GM19043 (cell line): ENCODE measurements around the gene STAMBP.
"Not testable (repeated sequence)": the region's sequence is repeated elsewhere in the genome, so short reads cannot be mapped to it uniquely, and the experiment has no call there.

Experiments used
- ATAC-seq: cut with Tn5 transposase; IDR thresholded peaks from one replicate; pipeline ENCODE4 v1.9.1; 2021; ENCODE audit warnings: low read depth; ENCODE audit not compliant: unreplicated experiment

The STAMBP gene

GRCh38 chr2:73903949-73904613, 75.3 kb downstream of the STAMBP start:
- ATAC-seq, result not testable (repeated sequence)

DNA sequence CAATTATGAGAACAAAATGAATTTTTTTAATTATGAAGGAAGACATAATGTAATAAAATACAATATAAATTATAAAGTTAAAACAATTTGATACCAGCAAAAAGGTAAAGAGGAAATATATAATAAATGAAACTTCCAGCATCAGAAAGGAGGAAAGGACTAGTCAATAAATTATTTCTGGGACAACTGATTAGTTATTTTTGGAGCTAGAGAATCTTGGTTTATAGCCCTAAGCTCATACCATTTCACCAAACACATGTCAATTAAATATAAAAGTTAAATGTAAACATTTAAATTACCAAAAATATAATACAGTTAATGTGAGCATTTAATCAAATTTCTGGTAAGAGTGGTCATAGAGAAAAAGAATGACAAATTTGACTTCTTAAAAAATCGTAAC, 76.2 kb downstream of the STAMBP start:
- no peak for ATAC-seq

GRCh38 chr2:73906847-73907505, 78.2 kb downstream of the STAMBP start:
- ATAC-seq, result no peak

DNA sequence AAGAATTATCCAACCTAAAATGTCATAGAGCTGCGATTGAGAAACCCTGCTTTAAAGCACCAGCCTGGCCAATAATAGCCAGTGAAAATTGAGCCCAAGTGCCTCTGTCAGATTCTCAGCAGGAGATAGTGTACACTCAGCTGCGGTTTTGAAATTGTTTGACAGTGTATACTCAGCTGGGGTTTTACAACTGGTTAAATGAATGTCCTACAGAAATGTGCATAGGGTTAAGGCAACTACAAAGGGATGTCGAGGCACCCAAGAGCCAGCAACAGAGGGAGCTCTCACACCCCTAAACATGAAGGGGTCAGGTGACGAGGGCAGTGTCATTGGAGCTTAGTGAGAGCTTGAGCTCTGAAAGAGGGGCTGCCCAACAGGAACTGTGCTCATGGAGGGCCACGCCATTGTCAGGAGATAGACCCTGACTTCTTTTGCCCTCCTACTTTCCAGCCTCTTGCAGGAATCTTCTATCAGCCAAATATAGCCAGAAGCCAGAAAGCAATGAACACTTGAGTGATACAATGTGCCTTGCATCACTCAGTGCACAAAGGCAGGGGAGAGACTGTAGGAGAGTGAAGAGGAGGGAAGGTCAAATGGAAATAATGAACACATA, 79.2 kb downstream of the STAMBP start:
- no peak for ATAC-seq

DNA sequence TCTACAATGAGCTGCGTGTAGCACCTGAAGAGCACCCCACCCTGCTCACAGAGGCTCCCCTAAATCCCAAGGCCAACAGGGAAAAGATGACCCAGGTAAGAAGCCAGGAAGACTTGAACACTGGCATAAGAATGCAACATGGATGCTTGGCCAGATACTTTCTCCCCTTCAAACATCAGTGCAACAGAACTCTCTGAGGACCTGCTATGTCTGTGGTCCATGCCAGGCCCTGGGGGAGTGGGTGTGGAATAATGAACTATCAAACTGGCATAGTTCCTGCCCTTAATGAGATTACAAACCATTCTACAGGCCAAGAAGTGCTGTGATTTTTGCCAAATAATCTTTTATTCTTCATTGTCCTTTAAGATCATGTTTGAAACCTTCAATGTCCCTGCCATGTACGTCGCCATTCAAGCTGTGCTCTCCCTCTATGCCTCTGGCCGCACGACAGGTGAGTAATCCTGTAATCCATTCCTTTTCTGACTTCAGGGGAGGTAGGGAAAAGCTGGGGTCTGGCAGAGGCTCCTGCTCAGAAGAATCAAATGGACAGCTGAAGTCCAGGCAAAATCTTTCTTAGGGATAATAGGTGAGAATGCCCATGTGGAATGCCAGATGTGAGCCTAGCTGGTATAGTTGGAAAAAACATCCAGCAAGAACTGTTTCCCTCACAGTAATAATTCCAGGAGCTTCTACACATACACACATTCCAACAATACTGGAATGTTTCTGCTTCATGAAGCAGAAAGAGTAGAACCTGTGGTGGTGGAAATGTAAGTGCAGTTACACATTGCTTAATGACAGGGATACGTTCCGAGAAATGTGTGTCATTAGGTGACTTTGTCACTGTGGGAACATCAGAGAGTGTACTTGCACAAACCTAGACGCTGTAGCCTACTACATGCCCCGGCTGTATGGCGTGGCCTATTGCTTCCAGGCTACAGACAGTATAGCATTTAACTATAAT, 80.2 kb downstream of the STAMBP start:
- no peak for ATAC-seq

GRCh38 chr2:73910873-73911547, 82.2 kb downstream of the STAMBP start:
- no peak for ATAC-seq

- ATAC-seq, result no peak
These were observed 82.9 kb downstream of the STAMBP start for GRCh38 chr2:73911548-73912208.

DNA sequence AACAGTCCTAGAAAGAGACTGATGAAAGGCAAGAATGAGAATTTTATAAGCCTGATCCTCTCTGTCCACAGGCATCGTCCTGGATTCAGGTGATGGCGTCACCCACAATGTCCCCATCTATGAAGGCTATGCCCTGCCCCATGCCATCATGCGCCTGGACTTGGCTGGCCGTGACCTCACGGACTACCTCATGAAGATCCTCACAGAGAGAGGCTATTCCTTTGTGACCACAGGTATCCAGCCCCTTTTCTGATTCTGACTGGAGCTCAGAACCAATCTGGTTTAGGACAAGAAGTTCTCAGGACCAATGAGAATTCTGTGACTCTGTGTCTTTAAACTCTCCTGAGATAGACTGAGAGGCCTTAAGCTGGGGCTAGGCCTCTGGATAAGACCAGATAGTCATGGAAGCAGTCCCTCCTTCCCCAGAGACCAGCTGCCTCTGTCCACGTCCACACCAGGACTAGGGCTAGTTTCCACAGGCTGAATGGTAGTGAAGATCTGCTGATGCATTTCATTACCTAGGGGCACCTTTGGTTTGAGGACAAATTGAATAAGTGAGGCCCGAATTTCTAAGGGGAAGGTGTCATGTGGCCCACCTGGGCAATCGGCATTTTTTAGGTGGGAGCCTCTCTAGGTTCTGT, 84.8 kb downstream of the STAMBP start:
- ATAC-seq, result no peak

DNA sequence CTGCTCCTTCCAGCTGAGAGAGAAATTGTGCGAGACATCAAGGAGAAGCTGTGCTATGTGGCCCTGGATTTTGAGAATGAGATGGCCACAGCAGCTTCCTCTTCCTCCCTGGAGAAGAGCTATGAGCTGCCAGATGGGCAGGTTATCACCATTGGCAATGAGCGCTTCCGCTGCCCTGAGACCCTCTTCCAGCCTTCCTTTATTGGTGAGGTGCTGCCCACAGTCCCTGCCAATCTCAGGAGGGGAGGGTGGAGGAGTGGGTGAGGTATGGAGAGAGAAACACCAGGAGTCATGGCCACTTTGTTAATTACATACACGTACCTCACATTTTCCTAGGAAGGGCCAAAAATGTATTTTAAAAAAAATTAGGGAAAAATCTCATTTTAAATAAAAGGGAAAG, 85.9 kb downstream of the STAMBP start:
- no peak for ATAC-seq

- ATAC-seq, result no peak
These were observed 86.8 kb downstream of the STAMBP start for GRCh38 chr2:73915437-73915993.

DNA sequence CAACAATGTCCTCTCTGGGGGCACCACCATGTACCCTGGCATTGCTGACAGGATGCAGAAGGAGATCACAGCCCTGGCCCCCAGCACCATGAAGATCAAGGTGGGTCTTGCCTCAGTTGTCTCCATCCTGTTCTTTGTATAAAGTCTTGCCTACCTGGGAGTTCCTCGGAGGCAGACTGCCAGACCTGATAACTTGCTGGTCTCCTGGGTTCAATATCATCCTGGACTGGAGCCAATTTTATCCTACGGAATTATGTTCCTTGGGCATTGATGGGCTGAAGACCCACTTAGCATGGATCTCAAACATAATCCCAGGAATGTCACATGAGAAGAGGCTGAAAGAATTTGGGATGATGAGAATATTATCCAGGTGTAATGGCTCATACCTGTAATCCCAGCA, 87.9 kb downstream of the STAMBP start:
- no peak for ATAC-seq

DNA sequence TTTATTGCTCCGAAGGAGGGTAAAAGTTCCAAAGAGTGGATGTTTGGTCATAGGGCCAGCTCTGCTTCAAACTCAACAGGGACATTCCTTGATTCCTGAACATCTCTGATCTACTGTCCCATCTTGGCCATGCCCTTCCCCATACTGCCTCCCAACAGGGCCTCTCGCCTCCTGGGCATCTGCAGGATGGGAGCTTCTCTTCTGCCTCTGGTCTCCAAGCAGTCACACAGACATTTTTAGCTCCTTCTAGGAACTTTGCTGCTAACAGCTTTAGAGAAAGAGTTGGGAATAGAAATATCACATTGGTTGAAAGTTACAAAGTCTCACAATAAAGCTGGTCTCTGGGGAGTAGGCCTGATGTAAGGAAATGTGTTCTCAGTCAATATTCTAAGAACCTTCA, 88.5 kb downstream of the STAMBP start:
- no peak for ATAC-seq

- no peak for ATAC-seq
These were observed 89.0 kb downstream of the STAMBP start for GRCh38 chr2:73917696-73918207.

- no peak for ATAC-seq
These were observed 90.1 kb downstream of the STAMBP start for GRCh38 chr2:73918856-73919255.

DNA sequence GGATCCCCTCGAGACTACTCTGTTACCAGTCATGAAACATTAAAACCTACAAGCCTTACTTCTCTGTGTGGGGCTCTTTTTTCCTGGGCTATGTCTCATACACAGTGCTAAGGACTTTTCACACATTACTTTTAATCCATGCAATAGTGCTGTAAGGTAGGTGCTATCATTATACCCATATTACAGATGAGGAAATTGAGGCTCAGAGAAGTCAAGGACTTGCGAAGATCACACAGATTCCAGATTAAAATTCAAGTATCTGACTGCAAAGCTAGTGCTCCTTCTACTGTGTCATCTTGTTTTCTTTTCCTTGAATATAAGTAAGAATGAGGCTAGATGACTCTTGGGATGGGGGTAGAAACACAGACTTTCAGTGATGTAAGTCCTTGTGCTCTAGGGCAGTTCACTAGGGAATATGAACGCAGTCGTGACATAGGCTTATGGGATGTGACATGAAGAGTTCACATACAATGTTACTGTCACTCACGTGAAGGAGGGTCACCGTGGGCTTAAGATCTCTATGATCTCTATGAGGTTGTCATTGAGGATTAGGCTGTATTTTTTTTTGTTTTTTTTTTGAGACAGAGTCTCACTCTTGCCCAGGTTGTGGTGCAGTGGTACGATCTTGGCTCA, 91.0 kb downstream of the STAMBP start:
- ATAC-seq, result no peak

GRCh38 chr2:73920577-73921545, 92.1 kb downstream of the STAMBP start:
- ATAC-seq, result no peak

- ATAC-seq, result no peak
These were observed 92.8 kb downstream of the STAMBP start for GRCh38 chr2:73921581-73921980.
